Right lobe of liver (tissue), 6 donors: ENCODE measurements around the gene GMDS. TPM values are rescaled to one million over a fixed set of nuclear protein-coding genes. Genes with fewer than 3 reads are reported as not detected.

Experiments used
- ATAC-seq, 4 donors: fragments of 200-7000 bp; cut with Tn5 transposase; one replicate each; pipeline ENCODE4 v1.9.1; 2020; ENCODE audit warnings: mild to moderate bottlenecking in 4 of 4, moderate library complexity in 4 of 4
- DNase-seq, 3 donors: peaks; one replicate each; pipeline ENCODE4 v3.0.0-alpha.2; 2020
- H3K27ac ChIP-seq, 3 donors: fragments of 200-600 bp; one replicate each; pipeline ENCODE4 v1.8.0; 2022
- H3K27me3 ChIP-seq, 2 donors: fragments of 200-600 bp; one replicate each; pipeline ENCODE4 v1.8.0; 2022
- H3K36me3 ChIP-seq, 4 donors: fragments of 200-600 bp; sonication (generic) in 1 of 4; one replicate each; pipeline versions ENCODE4 v1.5.1 to v1.8.0; 2017 to 2022; ENCODE audit warnings: control low read depth in 1 of 4
- H3K4me1 ChIP-seq, 4 donors: fragments of 200-600 bp; sonication (generic) in 1 of 4; one replicate each; pipeline versions ENCODE4 v1.5.1 to v1.8.0; 2017 to 2022; ENCODE audit warnings: control low read depth in 1 of 4
- H3K4me3 ChIP-seq, 3 donors: fragments of 200-600 bp; one replicate each; pipeline ENCODE4 v1.8.0; 2022
- H3K9me3 ChIP-seq, 4 donors: fragments of 200-600 bp; sonication (generic) in 1 of 4; one replicate each; pipeline versions ENCODE4 v1.5.1 to v1.8.0; 2017 to 2022; ENCODE audit warnings: control low read depth in 1 of 4
- CTCF ChIP-seq, 4 donors: fragments of 200-600 bp in 3 of 4; fragments of 450-650 bp in 1 of 4; IDR thresholded peaks; one replicate each; pipeline versions ENCODE4 v1.5.1 to v1.8.0; 2016 to 2022; ENCODE audit warnings: antibody characterized with exemption in 4 of 4, mild to moderate bottlenecking in 2 of 4
- POLR2A ChIP-seq: fragments of 450-650 bp; IDR thresholded peaks from one replicate; pipeline ENCODE4 v1.6.1; 2017; ENCODE audit warnings: antibody characterized with exemption, mild to moderate bottlenecking
- WGBS: methylation state at CpG from one replicate; pipeline ENCODE4 v1.1.6; 2018; ENCODE audit warnings: low coverage, low lambda C conversion rate; ENCODE audit not compliant: insufficient coverage; ENCODE audit errors: missing lambda C conversion rate; 5-methylcytosine and 5-hydroxymethylcytosine counted together
- intact Hi-C, 2 donors: fragments of 100-400 bp; cut with DNase I; formaldehyde crosslinking; loops; one replicate each; pipeline versions ENCODE4 v1.11.2 to v1.14.1; 2022
- total RNA-seq, 6 experiments: library from RNA; depleted of rRNA in 2 of 6; stranded (reverse); fragments of >200 nt in 2 of 6; fragmentation: NEBNext Ultra II Directional in 3 of 6; extraction: Animal tissue kit (Norgen Biotek cat#: 25700) in 3 of 6; gene quantifications; one replicate each; pipeline versions ENCODE4 v1.1.0 to v1.2.4, GENCODE V29; 2016 to 2023
- donor health status: DM: no; HTN: yes; CAD: no.
- donor health status: DM: no; HTN: no; CAD: no.
- donor health status: DM: no; HTN: no; CAD: no.
- donor health status: DM: no; HTN: yes; CAD: no.
- donor health status: DM: no; HTN: yes; CAD: no.

Gene GMDS
- total RNA-seq, 6 experiments from 2014 or later, result 15.9 to 34.4 (median 23.4) TPM

- TF ChIP-seq POLR2A (no peak), CTCF (IDR thresholded peaks at IDR 0.05) (no peak)
- ATAC-seq, result no peak
Observed at GRCh38 chr6:1730882-1731281, 514.5 kb downstream of the GMDS start.

GRCh38 chr6:1729750-1730140, 515.7 kb downstream of the GMDS start:
- Histone ChIP-seq H3K27ac (no peak overlapping the region), H3K27me3 (no peaks in the 10 kb centered on the region), H3K4me3 (no peak overlapping the region), H3K4me1 (no peaks in the 10 kb centered on the region), H3K36me3 (no peaks in the 10 kb centered on the region), H3K9me3 (no peaks in the 10 kb centered on the region)
- no peak for TF ChIP-seq CTCF (IDR thresholded peaks at IDR 0.05)
- no peak for TF ChIP-seq POLR2A
- WGBS, result 94% methylated on average over 8 of the region's 8 CpGs
- no peak for ATAC-seq
- no peak for DNase-seq
- intact Hi-C loops, result no loop called here

More at GRCh38 chr6:1730882-1731281, 514.5 kb downstream of the GMDS start:
- H3K27ac ChIP-seq, result no peak overlapping the region
- no peaks in the 10 kb centered on the region for H3K27me3 ChIP-seq
- no peaks in the 10 kb centered on the region for H3K9me3 ChIP-seq
- no peak for DNase-seq
- no peaks in the 10 kb centered on the region for H3K36me3 ChIP-seq
- no peak overlapping the region for H3K4me3 ChIP-seq
- H3K4me1 ChIP-seq, result no peaks in the 10 kb centered on the region
- WGBS, result 39% methylated on average over 3 of the region's 3 CpGs
- intact Hi-C loops, result no loop called here

GRCh38 chr6:1729133-1729749, 516.2 kb downstream of the GMDS start:
- no peak for DNase-seq
- no peak for ATAC-seq
- intact Hi-C loops, result no loop called here
- no peaks in the 10 kb centered on the region for H3K9me3 ChIP-seq
- 94% methylated on average over 7 of the region's 7 CpGs for WGBS
- TF ChIP-seq POLR2A (no peak), CTCF (IDR thresholded peaks at IDR 0.05) (no peak)
- no peaks in the 10 kb centered on the region for H3K27me3 ChIP-seq
- no peak overlapping the region for H3K27ac ChIP-seq
- H3K4me3 ChIP-seq, result no peak overlapping the region
- H3K4me1 ChIP-seq, result no peaks in the 10 kb centered on the region
- H3K36me3 ChIP-seq, result no peaks in the 10 kb centered on the region

GRCh38 chr6:1726341-1726768, 519.0 kb downstream of the GMDS start:
- 87% methylated on average over 6 of the region's 11 CpGs for WGBS
- intact Hi-C loops, result no loop called here
- no peaks in the 10 kb centered on the region for H3K4me1 ChIP-seq
- H3K27ac ChIP-seq, result no peak overlapping the region
- H3K4me3 ChIP-seq, result no peak overlapping the region
- H3K27me3 ChIP-seq, result no peaks in the 10 kb centered on the region
- ATAC-seq (no peak), DNase-seq (no peak)
- H3K36me3 ChIP-seq, result no peaks in the 10 kb centered on the region
- no peaks in the 10 kb centered on the region for H3K9me3 ChIP-seq
- TF ChIP-seq POLR2A (no peak), CTCF (IDR thresholded peaks at IDR 0.05) (no peak)
